Mucosa of descending colon (tissue), 3 donors: ENCODE results near the gene SH2D6. TPM values are rescaled to one million over a fixed set of nuclear protein-coding genes. Genes with fewer than 3 reads are reported as not detected.

Experiments
- ATAC-seq: fragments of 200-7000 bp; cut with Tn5 transposase; one replicate; pipeline ENCODE4 v1.9.1; 2020; ENCODE audit warnings: mild to moderate bottlenecking, moderate library complexity
- DNase-seq, 3 donors: peaks; one replicate each; pipeline ENCODE4 v3.0.0-alpha.2; 2020
- H3K36me3 ChIP-seq: fragments of 200-600 bp; one replicate; pipeline ENCODE4 v1.8.0; 2021; ENCODE audit warnings: low read depth, mild to moderate bottlenecking
- H3K4me1 ChIP-seq: fragments of 200-600 bp; one replicate; pipeline ENCODE4 v1.8.0; 2021; ENCODE audit warnings: low read depth, mild to moderate bottlenecking
- H3K4me3 ChIP-seq: fragments of 200-600 bp; one replicate; pipeline ENCODE4 v1.8.0; 2021; ENCODE audit warnings: mild to moderate bottlenecking
- H3K9me3 ChIP-seq: fragments of 200-600 bp; one replicate; pipeline ENCODE4 v1.8.0; 2021; ENCODE audit warnings: mild to moderate bottlenecking
- intact Hi-C, 2 donors: fragments of 100-400 bp; cut with DNase I in 1 of 2; cut with micrococcal nuclease in 1 of 2; formaldehyde crosslinking; loops; one replicate each; pipeline versions ENCODE4 v1.11.0 to v1.11.1; 2022; cut with DNase I, micrococcal nuclease
- total RNA-seq, 3 donors: library from RNA; stranded (reverse); fragmentation: NEBNext Ultra II Directional in 2 of 3; extraction: Animal tissue kit (Norgen Biotek cat#: 25700) in 2 of 3; gene quantifications; one replicate each; pipeline versions ENCODE4 v1.2.1 to v1.2.4, GENCODE V29; 2021 to 2023
- TF ChIP-seq, protein P1 (sequence below): fragments of 200-600 bp; IDR thresholded peaks from one replicate; pipeline ENCODE4 v1.8.0; 2022; ENCODE audit warnings: antibody characterized with exemption, mild to moderate bottlenecking
- donor health status: DM: no; HTN: no; CAD: no; lungs with moderate emphysema.
- donor health status: DM: no; HTN: no; CAD: no.
- donor health status: DM: no; HTN: yes; CAD: no.

Gene SH2D6
- total RNA-seq, 3 donors from 2014 or later = 6.7 to 13.1 (median 8.6) TPM

DNA sequence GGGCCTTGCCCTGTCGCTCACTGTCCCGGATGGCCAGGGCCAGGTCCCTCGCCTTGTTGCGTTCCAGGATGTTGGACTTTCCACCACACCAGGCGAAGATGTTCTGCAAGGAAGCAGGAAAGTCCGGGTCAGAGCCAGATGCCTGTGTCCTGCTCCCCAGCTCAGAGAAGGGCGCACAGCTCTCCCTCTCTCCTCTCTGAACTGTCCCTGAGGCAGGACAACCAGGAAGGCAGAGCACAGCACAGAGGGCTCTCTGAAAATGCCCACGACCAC, 19.4 kb upstream of the SH2D6 start:
- no peak for DNase-seq
- ATAC-seq = no peak
- intact Hi-C loops = no loop called here

DNA sequence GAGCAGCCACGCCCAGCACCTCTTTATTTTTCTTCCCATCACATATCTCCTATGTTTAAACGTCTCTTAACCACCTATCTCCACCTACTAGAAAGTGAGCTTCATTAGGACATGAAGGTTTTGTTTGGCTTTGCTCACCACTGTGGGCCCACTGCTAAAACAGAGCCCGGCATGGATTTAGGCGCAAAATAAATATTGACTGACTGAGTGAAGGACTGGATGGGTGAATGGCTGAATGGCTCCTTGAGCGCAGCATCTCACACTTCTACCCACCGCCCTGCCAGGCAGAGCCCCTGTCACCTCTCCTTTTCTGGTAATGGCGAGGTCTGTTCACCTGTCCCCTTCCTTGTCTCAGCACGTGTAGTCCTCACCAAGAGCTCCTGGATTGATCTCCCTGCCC, 18.5 kb upstream of the SH2D6 start:
- TF ChIP-seq, protein P1, sequence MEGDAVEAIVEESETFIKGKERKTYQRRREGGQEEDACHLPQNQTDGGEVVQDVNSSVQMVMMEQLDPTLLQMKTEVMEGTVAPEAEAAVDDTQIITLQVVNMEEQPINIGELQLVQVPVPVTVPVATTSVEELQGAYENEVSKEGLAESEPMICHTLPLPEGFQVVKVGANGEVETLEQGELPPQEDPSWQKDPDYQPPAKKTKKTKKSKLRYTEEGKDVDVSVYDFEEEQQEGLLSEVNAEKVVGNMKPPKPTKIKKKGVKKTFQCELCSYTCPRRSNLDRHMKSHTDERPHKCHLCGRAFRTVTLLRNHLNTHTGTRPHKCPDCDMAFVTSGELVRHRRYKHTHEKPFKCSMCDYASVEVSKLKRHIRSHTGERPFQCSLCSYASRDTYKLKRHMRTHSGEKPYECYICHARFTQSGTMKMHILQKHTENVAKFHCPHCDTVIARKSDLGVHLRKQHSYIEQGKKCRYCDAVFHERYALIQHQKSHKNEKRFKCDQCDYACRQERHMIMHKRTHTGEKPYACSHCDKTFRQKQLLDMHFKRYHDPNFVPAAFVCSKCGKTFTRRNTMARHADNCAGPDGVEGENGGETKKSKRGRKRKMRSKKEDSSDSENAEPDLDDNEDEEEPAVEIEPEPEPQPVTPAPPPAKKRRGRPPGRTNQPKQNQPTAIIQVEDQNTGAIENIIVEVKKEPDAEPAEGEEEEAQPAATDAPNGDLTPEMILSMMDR = no peak
- intact Hi-C loops = no loop called here
- H3K36me3 ChIP-seq = no peaks in the 10 kb centered on the region
- H3K9me3 ChIP-seq = peaks cover 5% of the 10 kb centered on the region
- ATAC-seq (no peak), DNase-seq (no peak)
- no peaks in the 10 kb centered on the region for H3K4me1 ChIP-seq
- no peak overlapping the region for H3K4me3 ChIP-seq

More for the DNA sequence above, 19.4 kb upstream of the SH2D6 start:
- Histone ChIP-seq H3K9me3 (peaks cover 4% of the 10 kb centered on the region), H3K4me3 (no peak overlapping the region), H3K4me1 (no peaks in the 10 kb centered on the region), H3K36me3 (no peaks in the 10 kb centered on the region)
- TF ChIP-seq, protein P1 = no peak

DNA sequence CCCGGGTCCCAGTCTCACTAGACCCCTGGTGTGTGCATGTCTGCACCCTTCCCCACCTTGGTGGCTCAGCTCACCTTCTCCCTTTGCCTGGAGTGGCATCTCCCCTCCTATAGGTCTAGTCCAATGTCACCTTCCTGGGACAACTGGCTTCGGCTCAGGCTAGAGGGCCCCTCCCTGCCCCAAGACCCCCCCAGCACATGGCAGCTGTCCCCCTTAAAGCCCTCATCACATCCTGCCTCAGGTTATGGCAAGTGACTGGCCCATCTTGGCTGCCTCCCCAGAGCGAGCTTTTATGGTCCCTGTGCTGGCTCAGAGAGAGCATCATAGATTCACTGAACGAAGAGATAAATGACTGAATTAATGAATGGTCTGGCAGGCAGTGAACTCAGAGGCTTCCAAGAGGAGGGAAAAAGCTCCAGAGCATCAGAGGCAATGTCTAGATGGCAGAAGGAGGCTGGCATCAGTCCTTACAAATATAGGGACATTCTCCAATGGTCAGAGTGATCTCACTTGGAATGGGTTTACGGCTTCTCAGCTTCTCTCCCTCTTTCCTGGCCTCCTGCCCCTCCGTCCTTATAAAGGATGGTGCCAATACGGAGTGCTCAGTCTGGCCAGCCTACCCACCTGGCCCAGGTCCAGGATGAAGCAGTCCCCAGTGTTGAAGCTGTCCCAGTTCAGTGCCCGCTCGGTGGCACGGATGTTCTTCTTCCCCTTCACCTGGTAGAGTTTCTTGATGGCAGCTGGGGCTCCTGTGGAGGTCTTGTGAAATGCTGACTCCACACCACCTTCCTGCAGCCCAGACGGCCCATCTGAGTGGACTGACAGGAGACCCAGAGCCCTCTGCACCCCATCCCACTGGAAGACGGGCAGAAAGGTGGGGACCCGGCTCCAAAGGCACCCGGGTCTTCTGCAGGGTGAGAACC, 17.7 kb upstream of the SH2D6 start:
- no peak for ATAC-seq
- intact Hi-C loops = no loop called here
- Histone ChIP-seq H3K4me1 (no peaks in the 10 kb centered on the region), H3K4me3 (no peak overlapping the region), H3K9me3 (peaks cover 5% of the 10 kb centered on the region), H3K36me3 (no peaks in the 10 kb centered on the region)
- no peak for DNase-seq
- TF ChIP-seq, protein P1 = no peak

DNA sequence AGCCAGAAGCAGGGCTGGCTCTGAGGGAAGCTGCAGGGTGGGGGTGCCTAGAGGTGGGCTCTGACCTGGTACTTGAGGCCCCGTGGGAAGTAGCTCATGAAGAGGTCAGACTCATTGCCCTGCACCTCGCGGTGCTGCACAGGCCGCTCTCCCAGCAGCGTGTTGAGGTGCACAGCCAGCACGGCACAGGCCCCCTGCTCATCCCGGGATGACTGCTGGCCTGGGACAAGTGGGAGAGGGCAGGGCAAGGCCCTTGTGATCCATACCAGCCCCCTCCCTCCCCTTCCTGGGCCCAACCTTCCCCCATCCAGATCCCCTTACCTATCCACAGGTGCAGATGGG, 17.1 kb upstream of the SH2D6 start:
- intact Hi-C loops = no loop called here
- no peak for DNase-seq
- TF ChIP-seq, protein P1 = no peak
- ATAC-seq = no peak
- Histone ChIP-seq H3K36me3 (no peaks in the 10 kb centered on the region), H3K4me1 (no peaks in the 10 kb centered on the region), H3K9me3 (peaks cover 5% of the 10 kb centered on the region), H3K4me3 (no peak overlapping the region)

DNA sequence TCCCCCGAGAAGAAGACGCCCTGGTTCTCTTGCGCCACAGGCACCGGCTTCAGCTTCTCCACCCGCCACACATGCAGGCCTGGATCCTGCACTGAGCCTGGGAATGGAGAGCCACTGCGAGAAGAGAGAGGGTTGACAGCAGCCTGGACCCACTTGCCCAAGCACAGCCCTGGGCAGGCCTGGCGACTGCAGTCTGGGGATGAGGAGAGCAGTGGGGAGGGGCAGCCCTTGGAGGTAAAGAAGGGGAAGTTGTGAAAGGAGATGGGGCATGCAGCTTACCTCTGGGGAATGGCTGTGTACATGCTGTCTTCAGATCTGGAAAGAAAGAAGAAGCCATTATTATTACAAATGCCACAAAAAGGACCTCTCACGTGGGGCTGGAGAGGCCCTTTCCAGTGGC, 16.7 kb upstream of the SH2D6 start:
- H3K36me3 ChIP-seq = no peaks in the 10 kb centered on the region
- ATAC-seq (peak; percentile 35), DNase-seq (no peak)
- TF ChIP-seq, protein P1 = no peak
- H3K9me3 ChIP-seq = peaks cover 5% of the 10 kb centered on the region
- intact Hi-C loops = no loop called here
- peaks cover 4% of the 10 kb centered on the region for H3K4me1 ChIP-seq
- no peak overlapping the region for H3K4me3 ChIP-seq
